Panc1 (cell line): ENCODE data around the gene EMID1. TPM values are rescaled to one million over a fixed set of nuclear protein-coding genes. Genes with fewer than 3 reads are reported as not detected.
A peak's percentile ranks its signal among the peaks of the same experiment; 100 is the strongest.

ENCODE experiments used
- ATAC-seq: fragments of 200-7000 bp; cut with Tn5 transposase; 2 replicates; pipeline ENCODE4 v1.9.1; 2020; ENCODE audit warnings: mild to moderate bottlenecking, moderate library complexity
- BruUV-seq: library from RNA; stranded (reverse); fragments of 400-500 nt; replicated peaks from 2 replicates; lab custom pipeline; 2021; lab: Mats Ljungman, UMichigan
- CTCF ChIA-PET: fragments of 300-600 bp; sonication (Branson Sonifier 250); formaldehyde crosslinking; loops from one replicate; lab custom pipeline; 2022; ENCODE audit warnings: antibody characterized with exemption; lab: Charles Lee
- POLR2A ChIA-PET: fragments of 300-600 bp; sonication (Branson Sonifier 250); formaldehyde crosslinking; loops from one replicate; lab custom pipeline; 2022; ENCODE audit warnings: antibody characterized with exemption; lab: Charles Lee
- DNase-seq: peaks from one replicate; pipeline ENCODE4 v3.0.0-alpha.2; 2010; ENCODE audit warnings: low read depth, low spot score
- H3K27ac ChIP-seq: 2 replicates; pipeline ENCODE4 v1.5.1; 2011; ENCODE audit warnings: mild to moderate bottlenecking, low read length, inconsistent platforms
- H3K27me3 ChIP-seq: fragments of 200-500 bp; sonication (Bioruptor generic); 2 replicates; pipeline ENCODE4 v1.6.0; 2014; ENCODE audit warnings: low read length, inconsistent platforms; ENCODE audit not compliant: control insufficient read depth, insufficient read depth
- H3K36me3 ChIP-seq: fragments of 200-500 bp; sonication (Bioruptor generic); 2 replicates; pipeline ENCODE4 v1.5.1; 2014; ENCODE audit warnings: inconsistent platforms, mild to moderate bottlenecking, low read length, moderate library complexity; ENCODE audit not compliant: control insufficient read depth, insufficient read depth
- H3K4me1 ChIP-seq: 2 replicates; pipeline ENCODE4 v1.5.1; 2011; ENCODE audit warnings: inconsistent platforms, mild to moderate bottlenecking, low read length, moderate library complexity; ENCODE audit not compliant: control insufficient read depth, insufficient read depth
- H3K4me3 ChIP-seq, 2 experiments: 2 replicates each; pipeline ENCODE4 v1.5.1; 2011 to 2012; ENCODE audit warnings: low read depth in 2 of 2, low read length in 2 of 2, mild to moderate bottlenecking in 2 of 2, inconsistent platforms in 1 of 2, moderate library complexity in 1 of 2
- H3K9me3 ChIP-seq: fragments of 200-500 bp; sonication (Bioruptor generic); 2 replicates; pipeline ENCODE4 v1.5.1; 2014; ENCODE audit warnings: low read depth, mild to moderate bottlenecking, inconsistent platforms, low read length, moderate library complexity; ENCODE audit not compliant: control insufficient read depth, insufficient read depth
- POLR2AphosphoS5 ChIP-seq: IDR thresholded peaks from 2 replicates; pipeline ENCODE4 v1.6.1; 2012; ENCODE audit warnings: mild to moderate bottlenecking, low read depth, low read length, moderate library complexity
- SIN3A ChIP-seq: IDR thresholded peaks from 2 replicates; pipeline ENCODE4 v1.6.1; 2012; ENCODE audit warnings: low read depth, mild to moderate bottlenecking, low read length, moderate library complexity, borderline replicate concordance; ENCODE audit not compliant: insufficient read depth
- TCF7L2 ChIP-seq: IDR thresholded peaks from 2 replicates; pipeline ENCODE4 v1.6.1; 2011; ENCODE audit warnings: mild to moderate bottlenecking, low read depth, low read length, inconsistent platforms
- in situ Hi-C: cut with HindIII; loops from 2 replicates; pipeline ENCODE4 v1.10.0; 2016; ENCODE audit warnings: low sequenced_read_pairs, low pct_unique_long_range_greater_than_20kb
- intact Hi-C: fragments of 100-400 bp; cut with micrococcal nuclease; formaldehyde crosslinking; loops from one replicate; pipeline ENCODE4 v1.10.0; 2022; ENCODE audit not compliant: unreplicated experiment
- total RNA-seq: library from RNA; stranded (reverse); gene quantifications from one replicate; pipeline ENCODE4 v1.2.1, GENCODE V29; 2021; ENCODE audit not compliant: unreplicated experiment
- TF ChIP-seq, protein P1 (sequence below), 2 experiments: IDR thresholded peaks; 2 replicates each; pipeline ENCODE4 v1.6.1; 2011 to 2012; ENCODE audit warnings: low read depth in 2 of 2, control low read depth in 1 of 2, low read length in 1 of 2, mild to moderate bottlenecking in 1 of 2, moderate library complexity in 1 of 2; ENCODE audit not compliant: insufficient read depth in 1 of 2
- TF ChIP-seq, protein P2 (sequence below): fragments of 450-650 bp; IDR thresholded peaks from 2 replicates; pipeline ENCODE4 v1.5.1; 2017; ENCODE audit warnings: mild to moderate bottlenecking

EMID1 gene
- total RNA-seq, 1 experiment from 2014 or later, result 1.1 TPM

DNA sequence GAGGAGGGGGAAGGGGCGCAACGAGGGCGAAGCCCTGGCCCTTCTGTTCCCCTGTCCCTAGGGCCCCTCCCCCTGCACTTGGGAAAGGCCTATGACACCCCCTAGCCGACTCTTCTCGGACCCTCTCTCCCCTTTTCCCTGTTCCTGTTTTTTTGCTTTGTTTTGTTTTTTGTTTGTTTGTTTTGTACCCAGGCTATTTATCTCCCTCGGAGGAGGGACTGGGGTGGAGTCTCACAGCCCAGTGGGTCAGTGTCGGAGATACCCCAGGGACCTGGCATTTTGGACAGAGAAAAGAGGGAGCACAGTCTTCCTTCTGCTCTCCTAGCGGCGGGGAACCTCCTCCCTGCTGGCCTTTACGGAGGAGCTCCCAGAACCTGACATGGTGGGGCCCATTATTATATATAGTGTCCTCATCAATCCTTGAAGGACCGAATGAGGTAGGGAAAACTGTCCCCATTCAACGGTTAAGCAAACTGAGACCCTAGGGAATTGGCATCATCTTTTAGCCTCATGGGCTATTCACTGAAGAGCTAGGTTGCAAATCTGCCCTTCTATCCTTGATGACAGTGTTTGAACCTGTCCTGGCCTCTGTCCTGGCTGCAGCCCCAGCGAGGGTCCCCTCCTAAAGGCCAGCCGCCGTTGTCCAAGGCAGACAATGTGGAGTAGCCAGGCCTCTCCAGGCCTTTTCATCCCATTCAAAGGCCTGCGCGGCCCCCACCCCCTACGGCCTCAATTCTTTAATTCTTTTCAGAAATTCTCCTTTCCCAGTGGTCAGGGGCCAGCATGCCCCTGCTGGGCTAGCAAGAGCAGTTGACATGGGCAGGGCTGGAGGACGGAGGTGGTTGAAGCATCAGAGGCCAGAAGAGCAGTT, 911 bp downstream of the EMID1 start:
- ATAC-seq (no peak), DNase-seq (no peak)
- POLR2A ChIA-PET, result interaction anchor here (0.6 kb wide), 1 partner anchor 1334 kb away, joined by 3 read pairs; no protein-coding TSS in a partner anchor
- no peaks in the 10 kb centered on the region; the same call in 1 of the 2 replicates for H3K27me3 ChIP-seq
- intact Hi-C loops (no loop called here), in situ Hi-C loops (no loop called here)
- peaks cover 3% of the 10 kb centered on the region; the same call in 1 of the 2 replicates for H3K4me1 ChIP-seq
- peak overlapping the region; percentile 23 to 38; a peak in 3 of 4 replicates for H3K4me3 ChIP-seq
- no peaks in the 10 kb centered on the region for H3K36me3 ChIP-seq
- BruUV-seq, result no TSS peak
- H3K9me3 ChIP-seq, result no peaks in the 10 kb centered on the region
- TF ChIP-seq TCF7L2 (no peak), POLR2AphosphoS5 (no peak), SIN3A (no peak)
- TF ChIP-seq, protein P1, sequence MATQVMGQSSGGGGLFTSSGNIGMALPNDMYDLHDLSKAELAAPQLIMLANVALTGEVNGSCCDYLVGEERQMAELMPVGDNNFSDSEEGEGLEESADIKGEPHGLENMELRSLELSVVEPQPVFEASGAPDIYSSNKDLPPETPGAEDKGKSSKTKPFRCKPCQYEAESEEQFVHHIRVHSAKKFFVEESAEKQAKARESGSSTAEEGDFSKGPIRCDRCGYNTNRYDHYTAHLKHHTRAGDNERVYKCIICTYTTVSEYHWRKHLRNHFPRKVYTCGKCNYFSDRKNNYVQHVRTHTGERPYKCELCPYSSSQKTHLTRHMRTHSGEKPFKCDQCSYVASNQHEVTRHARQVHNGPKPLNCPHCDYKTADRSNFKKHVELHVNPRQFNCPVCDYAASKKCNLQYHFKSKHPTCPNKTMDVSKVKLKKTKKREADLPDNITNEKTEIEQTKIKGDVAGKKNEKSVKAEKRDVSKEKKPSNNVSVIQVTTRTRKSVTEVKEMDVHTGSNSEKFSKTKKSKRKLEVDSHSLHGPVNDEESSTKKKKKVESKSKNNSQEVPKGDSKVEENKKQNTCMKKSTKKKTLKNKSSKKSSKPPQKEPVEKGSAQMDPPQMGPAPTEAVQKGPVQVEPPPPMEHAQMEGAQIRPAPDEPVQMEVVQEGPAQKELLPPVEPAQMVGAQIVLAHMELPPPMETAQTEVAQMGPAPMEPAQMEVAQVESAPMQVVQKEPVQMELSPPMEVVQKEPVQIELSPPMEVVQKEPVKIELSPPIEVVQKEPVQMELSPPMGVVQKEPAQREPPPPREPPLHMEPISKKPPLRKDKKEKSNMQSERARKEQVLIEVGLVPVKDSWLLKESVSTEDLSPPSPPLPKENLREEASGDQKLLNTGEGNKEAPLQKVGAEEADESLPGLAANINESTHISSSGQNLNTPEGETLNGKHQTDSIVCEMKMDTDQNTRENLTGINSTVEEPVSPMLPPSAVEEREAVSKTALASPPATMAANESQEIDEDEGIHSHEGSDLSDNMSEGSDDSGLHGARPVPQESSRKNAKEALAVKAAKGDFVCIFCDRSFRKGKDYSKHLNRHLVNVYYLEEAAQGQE (IDR thresholded peaks at IDR 0.05; ENCODE audit: insufficient read depth in 1 of 2, low read depth in 2 of 2, low read length in 1 of 2), result no peak
- TF ChIP-seq, protein P2, sequence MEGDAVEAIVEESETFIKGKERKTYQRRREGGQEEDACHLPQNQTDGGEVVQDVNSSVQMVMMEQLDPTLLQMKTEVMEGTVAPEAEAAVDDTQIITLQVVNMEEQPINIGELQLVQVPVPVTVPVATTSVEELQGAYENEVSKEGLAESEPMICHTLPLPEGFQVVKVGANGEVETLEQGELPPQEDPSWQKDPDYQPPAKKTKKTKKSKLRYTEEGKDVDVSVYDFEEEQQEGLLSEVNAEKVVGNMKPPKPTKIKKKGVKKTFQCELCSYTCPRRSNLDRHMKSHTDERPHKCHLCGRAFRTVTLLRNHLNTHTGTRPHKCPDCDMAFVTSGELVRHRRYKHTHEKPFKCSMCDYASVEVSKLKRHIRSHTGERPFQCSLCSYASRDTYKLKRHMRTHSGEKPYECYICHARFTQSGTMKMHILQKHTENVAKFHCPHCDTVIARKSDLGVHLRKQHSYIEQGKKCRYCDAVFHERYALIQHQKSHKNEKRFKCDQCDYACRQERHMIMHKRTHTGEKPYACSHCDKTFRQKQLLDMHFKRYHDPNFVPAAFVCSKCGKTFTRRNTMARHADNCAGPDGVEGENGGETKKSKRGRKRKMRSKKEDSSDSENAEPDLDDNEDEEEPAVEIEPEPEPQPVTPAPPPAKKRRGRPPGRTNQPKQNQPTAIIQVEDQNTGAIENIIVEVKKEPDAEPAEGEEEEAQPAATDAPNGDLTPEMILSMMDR, result no peak
- CTCF ChIA-PET, result no interaction called here
- no peak overlapping the region for H3K27ac ChIP-seq

DNA sequence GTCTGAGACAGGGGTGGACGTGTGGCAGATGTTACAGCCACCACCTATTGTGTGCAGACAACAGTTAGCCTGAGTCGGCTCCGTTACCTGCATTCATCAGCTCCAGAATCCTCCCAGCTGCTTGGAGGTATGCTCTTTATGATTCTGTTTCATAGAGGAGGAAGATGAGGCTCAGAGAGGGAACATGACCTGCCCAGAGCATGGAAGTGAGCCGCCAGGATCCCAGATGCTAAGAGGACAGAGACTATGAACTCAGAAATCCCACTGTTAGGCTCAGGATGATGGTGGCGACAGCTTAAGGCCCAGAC, 1.5 kb downstream of the EMID1 start:
- ChIA-PET CTCF (no interaction called here), POLR2A (interaction anchor here (0.6 kb wide), 1 partner anchor 1334 kb away, joined by 3 read pairs; no protein-coding TSS in a partner anchor)
- in situ Hi-C loops, result no loop called here
- no peaks in the 10 kb centered on the region; the same call in 1 of the 2 replicates for H3K27me3 ChIP-seq
- ATAC-seq (no peak), DNase-seq (no peak)
- TF ChIP-seq POLR2AphosphoS5, result no peak
- TF ChIP-seq, protein P2, result no peak
- TF ChIP-seq SIN3A, result no peak
- TF ChIP-seq, protein P1 (IDR thresholded peaks at IDR 0.05; ENCODE audit: insufficient read depth in 1 of 2, low read depth in 2 of 2, low read length in 1 of 2), result no peak
- TF ChIP-seq TCF7L2, result no peak
- no peaks in the 10 kb centered on the region for H3K9me3 ChIP-seq
- no TSS peak for BruUV-seq
- no peak overlapping the region for H3K27ac ChIP-seq
- no peak overlapping the region for H3K4me3 ChIP-seq
- no peaks in the 10 kb centered on the region for H3K36me3 ChIP-seq
- intact Hi-C loops, result no loop called here
- peaks cover 3% of the 10 kb centered on the region; the same call in 1 of the 2 replicates for H3K4me1 ChIP-seq
